GM12875 (cell line): Measurements from ENCODE around the gene TMC4.

Experiments used
- H3K4me3 ChIP-seq: one replicate; pipeline ENCODE4 v1.5.1; 2011; ENCODE audit warnings: low read depth, low read length, control low read depth
- CTCF ChIP-seq: IDR thresholded peaks from 2 replicates; pipeline ENCODE4 v1.5.1; 2011; ENCODE audit warnings: low read depth, mild to moderate bottlenecking, control low read depth, inconsistent platforms, low read length, moderate library complexity, borderline replicate concordance; ENCODE audit not compliant: insufficient read depth

TMC4 gene

DNA sequence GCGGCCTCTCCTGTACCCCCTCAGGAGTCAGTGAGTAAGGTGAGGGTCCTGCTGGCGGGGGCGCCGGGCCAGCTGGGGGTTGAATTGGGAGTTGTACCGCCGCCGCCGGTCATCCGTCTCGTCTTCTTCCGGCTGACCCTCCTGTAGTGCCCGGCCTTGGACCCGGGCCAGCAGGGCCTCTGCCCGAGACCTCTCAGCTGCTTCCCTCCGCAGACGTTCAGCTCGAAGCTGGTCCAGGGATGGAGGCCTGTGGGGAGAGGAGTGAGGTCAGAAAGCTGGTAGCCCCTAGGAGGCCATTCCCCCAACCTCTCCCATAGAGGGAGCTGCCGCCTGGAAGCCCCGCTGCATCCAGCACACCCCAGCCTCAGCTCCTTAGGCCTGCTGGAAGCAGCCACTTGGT lies 17.3 kb downstream of the TMC4 start:
- TF ChIP-seq CTCF = no peak
- no peak overlapping the region for H3K4me3 ChIP-seq

DNA sequence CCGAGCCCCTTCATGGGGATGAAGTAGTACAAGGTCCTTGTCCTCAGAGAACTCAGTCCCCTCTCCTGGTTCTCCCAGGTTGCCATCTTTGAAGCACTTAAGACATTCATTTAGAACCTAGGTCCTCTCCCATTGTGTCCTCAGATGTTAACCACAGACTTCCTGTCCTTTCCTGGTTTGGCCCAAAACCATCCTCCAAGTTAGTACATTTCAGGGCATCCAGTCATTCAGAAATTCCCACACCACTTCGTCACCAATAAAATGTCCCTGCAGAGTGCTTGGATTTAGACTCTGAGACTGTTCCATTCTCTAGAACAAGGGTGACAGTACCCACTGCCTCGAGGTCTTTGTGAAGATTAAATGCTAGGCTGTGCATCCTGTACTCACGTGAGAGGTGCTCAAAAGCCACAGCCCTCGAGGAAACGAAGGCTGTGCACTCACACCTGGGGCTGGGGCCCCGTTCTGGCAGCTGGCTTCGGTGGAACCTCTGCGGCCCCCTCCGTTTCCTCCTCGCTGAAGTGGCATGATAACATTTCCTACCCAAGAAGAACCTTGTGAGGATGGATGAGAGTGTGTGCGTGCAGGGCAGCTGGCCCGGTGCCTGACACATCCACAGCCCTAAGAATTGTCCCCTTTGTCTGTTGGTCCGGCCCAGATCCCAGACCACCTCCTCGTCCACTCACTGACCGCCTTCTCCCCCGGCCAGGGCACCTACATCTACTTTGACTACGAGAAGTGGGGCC lies 18.2 kb downstream of the TMC4 start:
- H3K4me3 ChIP-seq = no peak overlapping the region
- TF ChIP-seq CTCF = no peak

GRCh38 chr19:54153731-54154326 lies 19.1 kb downstream of the TMC4 start:
- H3K4me3 ChIP-seq = no peak overlapping the region
- no peak for TF ChIP-seq CTCF

- no peak overlapping the region for H3K4me3 ChIP-seq
- no peak for TF ChIP-seq CTCF
These were observed 20.0 kb downstream of the TMC4 start for GRCh38 chr19:54152878-54153524.

GRCh38 chr19:54152267-54152666 lies 20.7 kb downstream of the TMC4 start:
- no peak for TF ChIP-seq CTCF
- H3K4me3 ChIP-seq = no peak overlapping the region

DNA sequence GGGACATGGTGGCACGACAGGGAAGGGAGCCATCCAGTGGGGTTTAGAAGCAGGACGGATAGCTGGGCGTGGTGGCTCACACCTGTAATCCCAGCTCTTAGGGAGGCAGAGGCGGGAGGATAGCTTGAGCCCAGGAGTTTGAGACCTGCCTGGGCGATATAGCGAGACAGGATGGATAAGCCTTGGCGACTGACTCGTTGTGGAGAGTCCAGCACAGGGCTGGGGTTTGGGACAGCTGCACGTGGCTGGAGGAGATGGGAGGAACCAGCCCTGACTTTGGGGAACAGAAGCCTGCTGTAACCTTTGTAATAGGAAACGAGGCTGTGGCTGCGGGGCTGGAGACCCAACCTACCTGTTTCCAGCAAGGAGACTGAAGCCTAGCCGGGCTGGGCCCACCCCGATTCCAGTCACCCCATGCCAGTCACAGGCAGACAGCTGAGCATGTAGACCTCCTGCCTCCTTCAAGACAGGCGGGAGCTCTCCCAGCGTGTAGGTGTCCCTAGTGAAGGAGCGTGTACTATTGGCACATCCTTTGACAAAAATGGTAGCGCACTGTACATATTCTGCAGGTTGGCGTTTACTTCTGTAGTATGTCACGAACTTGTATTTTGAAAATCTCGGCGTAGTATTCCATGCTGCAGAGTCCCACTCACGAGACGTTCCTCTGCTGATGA lies 21.5 kb downstream of the TMC4 start:
- TF ChIP-seq CTCF = no peak
- H3K4me3 ChIP-seq = no peak overlapping the region
